PFSK-1 (cell line): ENCODE data around the gene SCAMP5.

Experiments used
- POLR2AphosphoS5 ChIP-seq: IDR thresholded peaks from 2 replicates; pipeline ENCODE4 v1.6.1; 2012; ENCODE audit warnings: low read depth, mild to moderate bottlenecking, control low read depth, low read length, moderate library complexity
- REST ChIP-seq, 2 experiments: IDR thresholded peaks; 2 replicates each; pipeline versions ENCODE4 v1.6.1 to v1.8.0; 2011 to 2012; ENCODE audit warnings: low read depth in 2 of 2, low read length in 2 of 2, control low read depth in 1 of 2, inconsistent platforms in 1 of 2, mild to moderate bottlenecking in 1 of 2, moderate library complexity in 1 of 2; ENCODE audit not compliant: insufficient read depth in 1 of 2
- SIN3A ChIP-seq: IDR thresholded peaks from 2 replicates; pipeline ENCODE4 v1.6.1; 2012; ENCODE audit warnings: mild to moderate bottlenecking, low read length, moderate library complexity, borderline replicate concordance; ENCODE audit not compliant: insufficient read depth

GRCh38 chr15:74963213-74963612, 32.1 kb upstream of the SCAMP5 start:
- TF ChIP-seq POLR2AphosphoS5 (no peak), REST (IDR thresholded peaks at IDR 0.05; ENCODE audit: insufficient read depth in 1 of 2, low read depth in 2 of 2, low read length in 2 of 2) (no peak), SIN3A (no peak)
